NT2/D1 (cell line): ENCODE results near the gene ADGRA1.
"Not testable (repeated sequence)": the region's sequence is repeated elsewhere in the genome, so short reads cannot be mapped to it uniquely, and the experiment has no call there.

Experiments used
- DNase-seq: peaks from one replicate; pipeline ENCODE4 v3.0.0-alpha.2; 2011; ENCODE audit warnings: low read depth, low spot score
- H3K27me3 ChIP-seq: 2 replicates; pipeline ENCODE4 v1.6.0; 2011; ENCODE audit warnings: mild to moderate bottlenecking; ENCODE audit not compliant: insufficient read length, insufficient read depth
- H3K36me3 ChIP-seq: 2 replicates; pipeline ENCODE4 v1.6.1; 2011; ENCODE audit warnings: mild to moderate bottlenecking, low read length, mixed read lengths; ENCODE audit not compliant: insufficient read depth, insufficient read length
- H3K4me1 ChIP-seq: 2 replicates; pipeline ENCODE4 v1.5.1; 2011; ENCODE audit not compliant: insufficient read depth, insufficient read length
- H3K4me3 ChIP-seq: 2 replicates; pipeline ENCODE4 v1.5.1; 2011; ENCODE audit warnings: low read depth; ENCODE audit not compliant: insufficient read length
- H3K9ac ChIP-seq: 2 replicates; pipeline ENCODE4 v1.6.0; 2011; ENCODE audit warnings: low read depth; ENCODE audit not compliant: insufficient read length
- H3K9me3 ChIP-seq: 2 replicates; pipeline ENCODE4 v1.5.1; 2011; ENCODE audit warnings: mild to moderate bottlenecking, low read length; ENCODE audit not compliant: insufficient read depth
- SUZ12 ChIP-seq: IDR thresholded peaks from 2 replicates; pipeline ENCODE4 v1.6.1; 2011; ENCODE audit not compliant: insufficient read length, insufficient read depth; ENCODE audit errors: extremely low read depth
- YY1 ChIP-seq: IDR thresholded peaks from 2 replicates; pipeline ENCODE4 v1.6.1; 2011; ENCODE audit not compliant: insufficient read length, insufficient read depth
- ZNF274 ChIP-seq: IDR thresholded peaks from 2 replicates; pipeline ENCODE4 v1.6.1; 2011; ENCODE audit warnings: mild to moderate bottlenecking, low read depth, low read length

The ADGRA1 gene

DNA sequence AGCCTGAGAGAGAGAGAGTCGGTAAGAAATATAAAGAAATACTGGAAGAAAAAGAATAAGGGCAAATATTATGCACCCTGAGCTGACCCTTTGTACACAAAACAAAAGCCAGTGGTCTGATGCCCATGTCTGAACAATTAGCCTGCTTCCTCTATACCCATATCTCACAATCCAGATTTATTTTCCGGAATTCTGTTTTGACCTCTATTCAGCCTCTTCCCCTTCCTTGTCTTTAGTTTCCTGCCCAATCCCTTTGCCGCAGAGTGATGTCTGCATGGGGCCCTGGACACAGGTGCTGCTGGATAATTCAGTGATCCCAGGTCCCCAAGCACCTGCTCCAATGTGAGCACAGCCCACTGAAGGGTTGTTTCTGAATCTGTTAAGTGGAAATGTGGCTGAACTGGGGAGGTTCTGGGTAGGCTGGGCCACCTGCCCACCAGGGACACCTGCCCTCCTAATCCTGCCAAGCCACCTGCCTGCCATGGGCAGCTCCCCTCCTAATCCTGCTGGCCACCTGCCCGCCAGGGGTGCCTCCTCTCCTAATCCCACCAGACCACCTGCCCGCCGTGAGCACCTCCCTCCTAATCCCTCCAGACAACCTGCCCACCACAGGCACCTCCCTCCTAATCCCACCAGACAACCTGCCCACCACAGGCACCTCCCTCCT is 23.0 kb downstream of the ADGRA1 start:
- TF ChIP-seq ZNF274 (no peak), YY1 (no peak), SUZ12 (no peak)
- no peak for DNase-seq
- no peaks in the 10 kb centered on the region for H3K36me3 ChIP-seq
- H3K4me1 ChIP-seq: peaks cover 6% of the 10 kb centered on the region
- H3K9me3 ChIP-seq: peaks cover 24% of the 10 kb centered on the region
- H3K27me3 ChIP-seq: peaks cover 6% of the 10 kb centered on the region
- no peak overlapping the region for H3K4me3 ChIP-seq
- no peak overlapping the region for H3K9ac ChIP-seq

DNA sequence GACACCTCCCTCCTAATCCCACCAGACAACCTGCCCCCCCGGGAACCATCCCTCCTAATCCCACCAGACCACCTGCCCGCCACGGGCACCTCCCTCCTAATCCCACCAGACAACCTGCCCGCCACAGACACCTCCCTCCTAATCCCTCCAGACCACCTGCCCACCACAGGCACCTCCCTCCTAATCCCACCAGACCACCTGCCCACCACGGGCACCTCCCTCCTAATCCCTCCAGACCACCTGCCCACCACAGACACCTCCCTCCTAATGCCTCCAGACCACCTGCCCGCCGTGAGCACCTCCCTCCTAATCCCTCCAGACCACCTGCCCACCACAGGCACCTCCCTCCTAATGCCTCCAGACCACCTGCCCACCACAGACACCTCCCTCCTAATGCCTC is 23.9 kb downstream of the ADGRA1 start:
- not testable (repeated sequence) for DNase-seq, H3K4me1 ChIP-seq, H3K4me3 ChIP-seq, H3K27me3 ChIP-seq, H3K36me3 ChIP-seq, H3K9ac ChIP-seq
- peaks cover 24% of the 10 kb centered on the region for H3K9me3 ChIP-seq

DNA sequence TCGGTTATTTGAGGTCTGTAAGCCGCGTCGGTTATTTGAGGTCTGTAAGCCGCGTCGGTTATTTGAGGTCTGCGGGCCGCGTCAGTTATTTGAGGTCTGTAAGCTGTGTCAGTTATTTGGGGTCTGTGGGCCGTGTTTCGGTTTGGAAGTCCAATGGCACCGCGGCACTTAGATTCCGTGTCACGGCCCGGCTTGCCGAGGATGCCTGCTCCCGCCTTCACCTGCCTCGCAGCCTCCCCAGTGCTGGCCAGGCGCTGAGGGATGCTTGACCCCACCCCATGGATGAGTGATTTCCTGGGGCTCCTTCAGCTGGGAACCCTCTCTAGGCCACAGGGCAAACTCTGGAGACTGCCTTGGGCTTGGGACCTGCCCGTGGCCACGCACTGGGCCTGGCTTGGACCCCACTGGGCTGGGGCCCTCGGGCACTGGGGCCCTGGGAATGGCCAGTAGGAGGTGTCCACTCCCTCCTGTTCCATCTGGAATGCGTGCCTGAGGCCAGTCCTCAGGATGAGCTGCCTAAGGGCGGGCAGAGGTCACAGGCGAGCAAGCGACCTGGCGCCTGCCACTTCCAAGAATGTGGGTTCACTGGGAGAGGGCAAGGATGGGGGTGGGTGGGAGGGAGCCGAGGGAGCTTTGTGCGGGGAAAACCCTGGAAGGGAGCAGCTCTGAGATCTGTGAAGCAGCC is 25.6 kb downstream of the ADGRA1 start:
- no peak for DNase-seq
- Histone ChIP-seq H3K9me3 (peaks cover 11% of the 10 kb centered on the region; the same call in 1 of the 2 replicates), H3K4me3 (no peak overlapping the region), H3K36me3 (no peaks in the 10 kb centered on the region), H3K9ac (no peak overlapping the region), H3K27me3 (peaks cover 6% of the 10 kb centered on the region), H3K4me1 (peaks cover 2% of the 10 kb centered on the region)
- TF ChIP-seq ZNF274 (no peak), SUZ12 (no peak)

DNA sequence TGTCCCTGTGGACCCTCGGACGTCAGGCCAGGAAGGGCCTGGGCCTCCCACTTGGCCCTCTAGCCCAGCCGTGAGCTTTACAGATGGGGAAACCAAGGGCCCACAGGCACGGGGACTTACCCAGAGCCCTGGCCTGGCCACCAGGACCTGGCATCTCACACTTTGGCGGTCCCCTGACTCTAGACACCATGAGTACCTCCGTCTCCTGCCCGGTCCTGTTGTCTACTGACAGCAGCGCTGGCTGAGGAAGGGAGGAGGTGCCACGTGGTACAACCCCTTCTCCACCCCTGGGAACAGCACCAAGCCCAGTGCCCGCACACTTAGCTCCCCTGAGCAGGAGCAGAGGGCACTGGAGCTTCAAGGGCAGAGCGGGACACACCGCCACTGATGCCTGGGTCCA is 26.1 kb downstream of the ADGRA1 start:
- peaks cover 12% of the 10 kb centered on the region; the same call in 1 of the 2 replicates for H3K9me3 ChIP-seq
- peaks cover 6% of the 10 kb centered on the region for H3K27me3 ChIP-seq
- no peak for TF ChIP-seq YY1
- no peak for TF ChIP-seq SUZ12
- H3K9ac ChIP-seq: no peak overlapping the region
- H3K36me3 ChIP-seq: no peaks in the 10 kb centered on the region
- no peak overlapping the region for H3K4me3 ChIP-seq
- DNase-seq: no peak
- peaks cover 2% of the 10 kb centered on the region for H3K4me1 ChIP-seq

DNA sequence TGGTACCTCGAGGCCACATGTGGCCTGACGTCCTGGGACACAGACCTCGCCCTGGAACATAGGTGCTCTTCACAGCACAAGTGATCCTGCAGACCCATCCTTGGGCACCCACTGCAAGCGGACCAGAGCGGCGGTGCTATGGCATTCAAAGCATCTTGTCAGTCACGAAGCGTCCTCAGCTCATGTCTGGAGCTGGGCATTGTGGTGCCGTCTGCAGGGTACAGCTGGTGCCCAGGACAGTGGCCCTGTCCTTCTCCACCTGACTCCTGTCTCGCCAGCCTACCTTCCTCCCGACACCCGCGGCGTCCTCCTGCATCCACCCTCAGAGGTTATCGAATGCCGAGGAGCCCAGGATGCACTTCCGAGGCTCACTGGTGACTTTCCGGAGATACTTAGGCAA is 26.5 kb downstream of the ADGRA1 start:
- H3K27me3 ChIP-seq: peaks cover 6% of the 10 kb centered on the region
- H3K9ac ChIP-seq: no peak overlapping the region
- H3K4me1 ChIP-seq: peaks cover 2% of the 10 kb centered on the region
- no peaks in the 10 kb centered on the region for H3K36me3 ChIP-seq
- no peak for DNase-seq
- H3K4me3 ChIP-seq: no peak overlapping the region
- peaks cover 16% of the 10 kb centered on the region; the same call in 1 of the 2 replicates for H3K9me3 ChIP-seq
- TF ChIP-seq YY1: no peak
- no peak for TF ChIP-seq SUZ12
- no peak for TF ChIP-seq ZNF274

DNA sequence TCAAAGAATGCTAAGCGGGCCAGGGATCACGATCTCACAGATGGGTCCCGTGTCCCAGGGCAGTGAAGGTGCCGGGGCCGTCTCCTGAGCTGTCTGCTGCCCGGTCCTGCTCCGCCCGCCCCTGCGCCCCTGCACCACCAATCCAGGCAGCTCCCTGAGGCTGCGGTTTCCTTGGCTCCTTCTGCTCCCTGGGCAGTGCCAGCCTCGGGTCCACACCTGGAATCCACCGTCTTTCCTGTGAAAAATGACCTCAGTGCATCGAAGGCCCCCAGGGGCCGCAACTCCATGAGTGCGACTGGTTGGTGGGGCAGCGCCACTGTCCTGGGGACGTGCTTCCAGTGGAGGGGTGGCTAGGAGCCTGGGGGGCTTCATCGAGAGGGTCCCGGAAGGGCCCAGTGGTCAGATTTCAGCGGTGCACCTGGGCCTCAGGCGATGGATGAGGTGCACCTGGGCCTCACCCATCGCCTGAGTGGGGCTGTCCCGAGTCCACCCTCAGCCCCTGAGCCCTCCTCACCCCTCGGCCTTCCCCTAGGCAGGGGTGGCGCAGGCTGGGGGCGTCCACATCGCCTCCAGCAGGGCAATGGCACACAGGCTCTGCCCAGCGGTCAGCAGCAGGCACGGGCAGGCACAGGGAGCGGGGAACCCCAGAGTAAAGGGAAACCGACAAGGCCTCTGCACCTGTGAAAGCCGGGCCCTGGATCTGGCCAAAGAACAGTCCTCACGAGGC is 27.2 kb downstream of the ADGRA1 start:
- peaks cover 6% of the 10 kb centered on the region for H3K27me3 ChIP-seq
- TF ChIP-seq SUZ12 (no peak), ZNF274 (no peak), YY1 (no peak)
- peaks cover 2% of the 10 kb centered on the region for H3K4me1 ChIP-seq
- H3K4me3 ChIP-seq: no peak overlapping the region
- DNase-seq: no peak
- no peaks in the 10 kb centered on the region for H3K36me3 ChIP-seq
- peaks cover 22% of the 10 kb centered on the region; the same call in 1 of the 2 replicates for H3K9me3 ChIP-seq
- no peak overlapping the region for H3K9ac ChIP-seq

DNA sequence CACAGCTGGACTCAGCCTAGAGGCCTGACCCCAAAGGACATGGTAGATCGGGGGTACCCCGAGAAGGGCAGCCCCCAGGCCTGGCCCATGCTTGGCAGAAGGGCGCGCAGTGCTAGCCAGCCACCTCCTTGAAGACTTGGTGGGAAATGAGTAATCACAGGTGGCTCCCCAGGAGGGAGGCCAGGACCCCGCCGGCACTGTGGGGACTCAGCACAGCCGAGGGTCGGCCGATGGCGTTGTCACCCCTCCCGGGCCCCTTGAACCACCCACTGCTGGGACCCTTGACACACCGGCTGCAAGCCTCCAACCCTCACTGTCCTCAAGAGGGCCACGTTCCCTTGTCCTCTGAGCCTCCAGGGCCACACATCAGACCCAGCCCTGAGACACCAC is 27.7 kb downstream of the ADGRA1 start:
- H3K4me1 ChIP-seq: no peaks in the 10 kb centered on the region
- no peak overlapping the region for H3K4me3 ChIP-seq
- H3K9ac ChIP-seq: no peak overlapping the region
- peaks cover 22% of the 10 kb centered on the region; the same call in 1 of the 2 replicates for H3K9me3 ChIP-seq
- peaks cover 6% of the 10 kb centered on the region for H3K27me3 ChIP-seq
- TF ChIP-seq ZNF274: no peak
- no peak for TF ChIP-seq YY1
- TF ChIP-seq SUZ12: no peak
- no peak for DNase-seq
- H3K36me3 ChIP-seq: no peaks in the 10 kb centered on the region
